ENCODE measurements around the gene LILRB3.

DNA sequence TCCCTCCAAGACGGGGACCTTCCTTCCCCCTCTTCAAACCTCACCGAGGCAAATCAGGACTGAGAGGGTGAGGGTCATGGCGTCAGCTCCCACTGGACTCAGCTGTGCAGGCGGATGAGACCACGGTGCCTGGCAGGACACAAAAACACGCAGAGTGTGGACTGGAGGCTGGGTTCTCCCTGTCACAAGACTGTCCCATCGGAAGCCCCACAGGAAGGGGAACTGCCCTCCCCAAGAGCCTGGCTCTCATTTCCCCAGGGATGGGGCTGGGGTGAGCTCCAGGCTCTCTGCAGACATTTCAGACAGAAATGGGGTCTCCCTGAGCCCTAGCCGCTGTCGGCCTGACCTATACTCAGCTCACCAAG lies 34.3 kb upstream of the LILRB3 start, which contains the start of gene LILRB5:
- TF ChIP-seq, protein P1, sequence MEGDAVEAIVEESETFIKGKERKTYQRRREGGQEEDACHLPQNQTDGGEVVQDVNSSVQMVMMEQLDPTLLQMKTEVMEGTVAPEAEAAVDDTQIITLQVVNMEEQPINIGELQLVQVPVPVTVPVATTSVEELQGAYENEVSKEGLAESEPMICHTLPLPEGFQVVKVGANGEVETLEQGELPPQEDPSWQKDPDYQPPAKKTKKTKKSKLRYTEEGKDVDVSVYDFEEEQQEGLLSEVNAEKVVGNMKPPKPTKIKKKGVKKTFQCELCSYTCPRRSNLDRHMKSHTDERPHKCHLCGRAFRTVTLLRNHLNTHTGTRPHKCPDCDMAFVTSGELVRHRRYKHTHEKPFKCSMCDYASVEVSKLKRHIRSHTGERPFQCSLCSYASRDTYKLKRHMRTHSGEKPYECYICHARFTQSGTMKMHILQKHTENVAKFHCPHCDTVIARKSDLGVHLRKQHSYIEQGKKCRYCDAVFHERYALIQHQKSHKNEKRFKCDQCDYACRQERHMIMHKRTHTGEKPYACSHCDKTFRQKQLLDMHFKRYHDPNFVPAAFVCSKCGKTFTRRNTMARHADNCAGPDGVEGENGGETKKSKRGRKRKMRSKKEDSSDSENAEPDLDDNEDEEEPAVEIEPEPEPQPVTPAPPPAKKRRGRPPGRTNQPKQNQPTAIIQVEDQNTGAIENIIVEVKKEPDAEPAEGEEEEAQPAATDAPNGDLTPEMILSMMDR (conservative IDR thresholded peaks at IDR 0.05 in 1 of 2, IDR thresholded peaks at IDR 0.05 in 1 of 2; ENCODE audit: low read depth in 1 of 2, low read length in 2 of 2), result no peak
- TF ChIP-seq EZH2 (IDR thresholded peaks at IDR 0.05; ENCODE audit: low read length, missing control alignments), result no peak
